ENCODE measurements around the gene KCNF1.

- TF ChIP-seq POLR2AphosphoS5 (IDR thresholded peaks at IDR 0.05; ENCODE audit: low read depth, low read length): no peak
- no peak for TF ChIP-seq TAF1 (IDR thresholded peaks at IDR 0.05; ENCODE audit: borderline replicate concordance, insufficient read depth, low read length)
- TF ChIP-seq REST (IDR thresholded peaks at IDR 0.05; ENCODE audit: insufficient read depth in 1 of 2, low read depth in 2 of 2, low read length in 2 of 2): no peak
- TF ChIP-seq SIN3A (IDR thresholded peaks at IDR 0.05; ENCODE audit: borderline replicate concordance, insufficient read depth, low read length): no peak
- no peak for TF ChIP-seq FOXP2 (optimal IDR thresholded peaks at IDR 0.05; ENCODE audit: borderline replicate concordance, extremely low read depth, extremely low read length, insufficient read depth)
Measured at GRCh38 chr2:10863837-10864236, 47.9 kb upstream of the KCNF1 start.
